Stomach (tissue), 9 donors: ENCODE data around the gene PHLDA1. TPM values are rescaled to one million over a fixed set of nuclear protein-coding genes. Genes with fewer than 3 reads are reported as not detected.

Experiments
- DNase-seq, 2 donors: peaks; one replicate each; pipeline versions ENCODE4 v3.0.0 to v3.0.0-alpha.2; 2013 to 2019
- H3K27ac ChIP-seq, 5 donors: fragments of 200-600 bp in 4 of 5; sonication (generic) in 4 of 5; one replicate each; pipeline ENCODE4 v1.5.1; 2013 to 2019; ENCODE audit warnings: mild to moderate bottlenecking in 1 of 5, moderate library complexity in 1 of 5
- H3K27me3 ChIP-seq, 3 donors: fragments of 200-600 bp; sonication (generic); one replicate each; pipeline ENCODE4 v1.5.1; 2017 to 2019; ENCODE audit warnings: mixed run types in 1 of 3
- H3K36me3 ChIP-seq, 4 donors: fragments of 200-600 bp; sonication (generic); 1 replicate in 3 of 4; 2 replicates in 1 of 4; pipeline ENCODE4 v1.5.1; 2016 to 2019
- H3K4me1 ChIP-seq, 4 donors: fragments of 200-600 bp; sonication (generic); one replicate each; pipeline ENCODE4 v1.5.1; 2016 to 2019
- H3K4me3 ChIP-seq, 4 donors: fragments of 200-600 bp; sonication (generic) in 3 of 4; one replicate each; pipeline ENCODE4 v1.5.1; 2016 to 2019; ENCODE audit warnings: mild to moderate bottlenecking in 1 of 4
- H3K9me3 ChIP-seq, 4 donors: fragments of 200-600 bp; sonication (generic); one replicate each; pipeline ENCODE4 v1.5.1; 2016 to 2019
- CTCF ChIP-seq, 7 experiments: fragments of 450-650 bp in 4 of 7; fragments of 200-600 bp in 3 of 7; sonication (generic) in 3 of 7; IDR thresholded peaks; one replicate each; pipeline ENCODE4 v1.5.1; 2016 to 2019; ENCODE audit warnings: antibody characterized with exemption in 7 of 7, control low read depth in 2 of 7, mild to moderate bottlenecking in 1 of 7
- EP300 ChIP-seq: sonication (generic); formaldehyde crosslinking; IDR thresholded peaks from one replicate; pipeline ENCODE4 v1.6.1; 2017; ENCODE audit warnings: antibody characterized with exemption
- POLR2A ChIP-seq, 4 donors: fragments of 450-650 bp; IDR thresholded peaks; one replicate each; pipeline ENCODE4 v1.6.1; 2016; ENCODE audit warnings: antibody characterized with exemption in 4 of 4, control low read depth in 2 of 4, mild to moderate bottlenecking in 1 of 4, moderate library complexity in 1 of 4
- POLR2AphosphoS5 ChIP-seq, 3 donors: sonication (generic); formaldehyde crosslinking; IDR thresholded peaks; one replicate each; pipeline ENCODE4 v1.6.1; 2016; ENCODE audit warnings: antibody characterized with exemption in 3 of 3
- WGBS, 5 donors: extraction: QIAGEN DNeasy Blood & Tissue Kit in 3 of 5; methylation state at CpG; one replicate each; pipeline versions ENCODE4 v1.1.5 to v1.1.7; 2013 to 2018; 5-methylcytosine and 5-hydroxymethylcytosine counted together
- intact Hi-C: fragments of 100-400 bp; cut with DNase I; formaldehyde crosslinking; loops from one replicate; pipeline ENCODE4 v1.15.1; 2023; ENCODE audit warnings: low total_unique reads
- polyA plus RNA-seq, 3 donors: library from polyadenylated mRNA; stranded (reverse); fragments of 200-250 nt; gene quantifications; one replicate each; pipeline ENCODE4 v1.2.3, GENCODE V29; 2013
- total RNA-seq, 5 donors: library from RNA; depleted of rRNA; stranded (reverse); fragments of >200 nt; gene quantifications; one replicate each; pipeline versions ENCODE4 v1.1.0 to v1.2.3, GENCODE V29; 2014 to 2016
- donor health status: healthy with polysubstance abuse.
- donor health status: Bipolar disorder and iron deficiency.
- donor health status: healthy.

Gene PHLDA1
- total and polyA plus RNA-seq, 8 donors: 4.9 to 62.4 (median 16.5) TPM

- intact Hi-C loops: no loop called here
- 8 to 12% (median 10%) methylated on average over 5 of the region's 5 CpGs for WGBS, 5 donors
- no peaks in the 10 kb centered on the region for H3K27me3 ChIP-seq
- TF ChIP-seq POLR2A (IDR thresholded peaks at IDR 0.05): no peak
- peak; percentile 59 to 96 (median 81) for TF ChIP-seq POLR2AphosphoS5 (IDR thresholded peaks at IDR 0.05)
- H3K4me3 ChIP-seq: no peak overlapping the region
- no peaks in the 10 kb centered on the region for H3K36me3 ChIP-seq
- peaks cover 23 to 69% (median 29%) of the 10 kb centered on the region in 4 donors for H3K4me1 ChIP-seq
- H3K9me3 ChIP-seq: no peaks in the 10 kb centered on the region
- peak overlapping the region; percentile 66 to 88 (median 77) for H3K27ac ChIP-seq
- DNase-seq: peak; percentile 56 to 94
Observed at GRCh38 chr12:75977952-75978671, 53.5 kb downstream of the PHLDA1 start.

DNA sequence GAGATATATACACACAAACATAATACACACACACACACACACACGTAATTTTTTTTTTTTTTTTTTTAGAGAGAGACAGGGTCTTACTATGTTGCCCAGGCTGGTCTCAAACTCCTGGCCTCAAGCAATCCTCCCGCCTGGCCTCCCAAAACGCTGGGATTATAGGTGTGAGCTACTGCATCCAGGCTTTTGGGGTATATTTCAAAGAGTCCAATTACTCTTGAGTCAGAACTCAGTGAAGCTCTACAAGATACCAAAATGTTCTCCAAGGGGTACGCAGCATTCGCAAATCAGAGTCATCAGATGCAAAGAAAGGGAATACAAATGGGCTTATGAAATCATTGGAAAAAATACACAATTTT, 54.0 kb downstream of the PHLDA1 start:
- Histone ChIP-seq H3K9me3 (no peaks in the 10 kb centered on the region), H3K4me3 (no peak overlapping the region), H3K36me3 (no peaks in the 10 kb centered on the region), H3K4me1 (peaks cover 23 to 63% (median 24%) of the 10 kb centered on the region in 4 donors), H3K27me3 (no peaks in the 10 kb centered on the region), H3K27ac (peak overlapping the region; percentile 55 to 88 (median 77))
- TF ChIP-seq POLR2A (IDR thresholded peaks at IDR 0.05) (no peak), CTCF (IDR thresholded peaks at IDR 0.05) (no peak), EP300 (no peak), POLR2AphosphoS5 (IDR thresholded peaks at IDR 0.05) (no peak)
- intact Hi-C loops: no loop called here
- 58 to 80% (median 67%) methylated on average over 5 of the region's 5 CpGs for WGBS, 5 donors
- no peak for DNase-seq

DNA sequence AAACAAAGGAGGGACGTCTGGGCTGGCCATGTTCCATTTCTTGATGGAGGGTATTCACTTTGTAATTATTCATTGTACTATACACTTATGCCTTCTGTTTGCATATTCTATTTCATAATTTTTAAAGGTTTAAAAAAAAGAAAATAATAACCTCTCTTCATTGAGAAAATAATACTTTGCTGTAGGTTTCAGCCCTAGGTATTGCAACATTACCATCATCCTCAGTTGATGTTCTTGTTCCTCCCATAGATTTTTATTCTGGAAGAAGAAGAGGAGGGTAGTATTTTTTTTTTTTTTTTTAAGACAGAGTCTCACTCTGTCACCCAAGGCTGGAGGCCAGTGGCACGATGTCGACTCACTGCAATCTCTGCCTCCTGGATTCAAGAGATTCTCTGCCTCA, 54.7 kb downstream of the PHLDA1 start:
- DNase-seq: no peak
- Histone ChIP-seq H3K27me3 (no peaks in the 10 kb centered on the region), H3K36me3 (no peaks in the 10 kb centered on the region), H3K4me3 (no peak overlapping the region), H3K27ac (peak overlapping the region in 4 of 5 donors; percentile 66 to 88 (median 80)), H3K4me1 (peaks cover 19 to 57% (median 22%) of the 10 kb centered on the region in 4 donors), H3K9me3 (no peaks in the 10 kb centered on the region)
- TF ChIP-seq CTCF (IDR thresholded peaks at IDR 0.05) (no peak), POLR2A (IDR thresholded peaks at IDR 0.05) (no peak), EP300 (no peak), POLR2AphosphoS5 (IDR thresholded peaks at IDR 0.05) (no peak)
- intact Hi-C loops: no loop called here
- 73 to 81% (median 77%) methylated on average over 3 of the region's 3 CpGs for WGBS, 5 donors

GRCh38 chr12:75976113-75976512, 55.5 kb downstream of the PHLDA1 start:
- Histone ChIP-seq H3K9me3 (no peaks in the 10 kb centered on the region), H3K27me3 (no peaks in the 10 kb centered on the region), H3K36me3 (no peaks in the 10 kb centered on the region), H3K4me3 (no peak overlapping the region), H3K27ac (peak overlapping the region in 2 of 5 donors; percentile 84 to 88), H3K4me1 (peaks cover 19 to 49% (median 22%) of the 10 kb centered on the region in 4 donors)
- WGBS, 5 donors: 71 to 82% (median 79%) methylated on average over 3 of the region's 3 CpGs
- intact Hi-C loops: no loop called here
- no peak for TF ChIP-seq CTCF (IDR thresholded peaks at IDR 0.05)
- no peak for TF ChIP-seq POLR2AphosphoS5 (IDR thresholded peaks at IDR 0.05)
- no peak for TF ChIP-seq POLR2A (IDR thresholded peaks at IDR 0.05)
- TF ChIP-seq EP300: no peak
- no peak for DNase-seq

- H3K4me1 ChIP-seq: peaks cover 19 to 46% (median 22%) of the 10 kb centered on the region in 4 donors
- no peaks in the 10 kb centered on the region for H3K36me3 ChIP-seq
- no peak overlapping the region for H3K4me3 ChIP-seq
- H3K27ac ChIP-seq: peak overlapping the region in 2 of 5 donors; percentile 13 to 88
- 85 to 93% (median 87%) methylated on average over 2 of the region's 2 CpGs for WGBS, 5 donors
- intact Hi-C loops: no loop called here
- DNase-seq: no peak
- TF ChIP-seq EP300 (no peak), CTCF (IDR thresholded peaks at IDR 0.05) (no peak), POLR2AphosphoS5 (IDR thresholded peaks at IDR 0.05) (no peak)
- no peaks in the 10 kb centered on the region for H3K9me3 ChIP-seq
- H3K27me3 ChIP-seq: no peaks in the 10 kb centered on the region
Observed at GRCh38 chr12:75975702-75976101, 55.9 kb downstream of the PHLDA1 start.
